DMS 273 treated with DMSO at 0.1 percent for 48 hours (cell line): ENCODE measurements around the gene KCNJ10.
"Not testable (repeated sequence)": the region's sequence is repeated elsewhere in the genome, so short reads cannot be mapped to it uniquely, and the experiment has no call there.

Experiments
- DNase-seq: peaks from one replicate; lab custom pipeline; 2025; lab: John Stamatoyannopoulos, UW

The KCNJ10 gene

GRCh38 chr1:160061369-160062229 is 8.4 kb downstream of the KCNJ10 start:
- no peak for DNase-seq

DNA sequence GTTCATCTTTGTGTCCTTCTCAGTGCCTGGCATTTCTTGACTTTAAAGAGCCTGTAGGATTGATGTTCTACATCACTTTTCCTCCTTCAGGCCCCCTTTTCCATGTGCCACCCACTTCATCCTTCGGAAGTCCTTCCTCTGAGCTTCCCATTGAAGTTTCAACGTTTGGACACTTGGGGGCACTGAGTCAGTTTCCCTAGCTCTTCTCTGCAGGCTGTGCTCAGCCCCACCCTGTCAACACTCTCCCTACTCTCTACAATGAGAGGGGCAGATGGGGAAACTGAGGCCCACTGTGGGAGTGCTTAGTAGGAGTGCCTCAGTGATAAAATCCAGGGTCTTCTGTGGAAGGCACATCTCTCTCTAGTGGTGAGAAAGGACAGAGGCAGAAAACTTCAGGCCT is 11.9 kb downstream of the KCNJ10 start:
- no peak for DNase-seq

DNA sequence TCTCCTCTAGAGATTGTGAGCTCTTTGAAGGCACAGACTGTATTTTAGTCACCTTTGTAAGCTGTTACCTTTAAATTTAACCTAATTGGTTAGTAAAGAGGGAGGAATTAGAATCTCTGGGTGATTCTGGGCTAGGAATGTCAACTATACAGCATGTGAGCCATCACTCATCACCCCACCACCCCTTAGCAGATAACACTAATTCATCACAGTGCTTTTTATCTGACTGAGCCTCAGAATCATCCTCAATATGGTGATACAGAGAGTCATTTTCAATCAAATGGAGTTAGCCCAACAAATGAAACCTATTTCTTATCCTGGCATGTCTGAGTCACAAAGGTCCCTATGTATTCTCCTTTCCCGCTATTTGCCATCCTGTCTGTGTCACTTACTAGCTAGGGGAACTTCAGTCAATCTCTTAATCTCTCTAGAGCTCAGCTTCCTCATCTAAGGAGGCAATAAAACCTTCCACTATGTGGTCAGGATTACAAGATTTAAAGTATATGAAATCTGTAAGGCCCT is 13.3 kb downstream of the KCNJ10 start:
- no peak for DNase-seq

DNA sequence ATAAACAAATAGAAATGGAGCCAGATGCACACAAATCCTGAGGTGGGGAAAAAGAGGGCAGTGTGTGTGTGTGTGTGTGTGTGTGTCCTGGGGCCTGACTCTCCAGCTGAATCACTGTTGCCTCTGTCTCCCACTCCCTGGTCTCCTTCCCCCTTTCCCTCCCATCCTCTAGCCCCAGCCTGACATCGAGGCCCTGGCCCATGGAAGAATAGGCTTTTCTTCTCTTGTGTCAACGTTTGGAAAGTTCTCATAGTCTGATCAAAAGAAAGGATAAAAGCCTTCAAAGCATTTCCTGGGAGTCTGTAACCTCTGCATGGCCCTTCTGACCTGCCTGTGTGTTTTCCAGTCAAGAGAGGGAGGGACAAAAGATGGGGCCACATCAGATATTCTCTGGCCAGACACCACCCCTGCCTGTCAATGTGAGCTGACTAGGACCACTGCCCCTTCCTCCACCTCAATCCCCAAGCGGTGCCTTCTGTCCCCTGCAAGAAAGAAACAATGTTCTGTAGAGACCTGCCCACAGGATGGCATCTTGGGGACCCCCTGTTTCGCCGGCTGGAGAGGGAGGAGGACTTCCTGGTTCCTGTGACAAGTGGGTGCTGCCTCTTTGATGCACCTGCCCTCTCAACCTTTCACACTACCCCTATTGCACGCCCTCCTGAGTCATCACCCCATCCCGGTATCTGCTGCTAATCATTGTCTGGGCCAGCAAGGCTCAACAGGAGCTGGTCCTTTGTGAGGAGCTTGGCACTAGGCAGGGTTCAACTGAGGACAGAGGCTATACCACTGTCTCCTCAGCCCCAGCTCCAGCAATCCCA is 16.2 kb downstream of the KCNJ10 start:
- no peak for DNase-seq

GRCh38 chr1:160052936-160053335 is 17.0 kb downstream of the KCNJ10 start:
- no peak for DNase-seq

- DNase-seq = no peak
Observed at GRCh38 chr1:160050619-160051018, 19.3 kb downstream of the KCNJ10 start.

DNA sequence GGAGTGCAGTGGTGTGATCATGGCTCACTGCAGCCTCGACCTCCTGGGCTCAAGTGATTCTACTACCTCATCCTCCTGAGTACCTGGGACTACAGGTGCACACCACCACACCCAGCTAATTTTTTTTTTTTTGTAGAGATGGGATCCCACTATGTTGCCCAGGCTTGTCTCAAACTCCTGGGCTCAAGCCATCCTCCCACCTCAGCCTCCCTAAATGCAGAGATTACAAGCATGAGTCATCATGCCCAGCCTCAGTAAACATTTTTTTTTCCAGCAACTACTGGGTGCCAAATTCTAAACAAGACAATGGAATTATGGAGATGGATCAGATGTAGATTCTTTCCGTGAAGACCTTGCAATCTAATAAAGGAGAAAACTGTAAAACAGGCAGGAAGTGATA is 19.8 kb downstream of the KCNJ10 start:
- DNase-seq = not testable (repeated sequence)

DNA sequence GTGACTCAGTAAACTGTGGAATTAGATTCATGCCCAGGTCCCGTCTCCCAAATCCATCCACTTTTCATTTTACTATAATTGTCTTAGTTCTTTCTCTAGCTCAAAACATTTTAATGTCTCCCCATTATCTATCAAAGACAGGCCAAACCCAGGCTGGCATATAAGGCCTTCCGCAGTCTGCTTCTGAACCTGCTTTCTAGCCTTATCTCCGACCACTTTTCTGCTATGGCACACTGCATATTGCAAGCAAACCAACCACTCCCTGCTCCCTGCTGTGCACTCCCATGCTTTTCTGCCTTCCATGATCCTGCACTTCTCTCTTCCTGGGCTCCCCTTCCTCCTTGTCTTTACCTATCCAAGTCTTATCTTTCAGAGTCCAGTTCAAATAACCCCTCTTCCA is 20.9 kb downstream of the KCNJ10 start:
- DNase-seq = no peak

DNA sequence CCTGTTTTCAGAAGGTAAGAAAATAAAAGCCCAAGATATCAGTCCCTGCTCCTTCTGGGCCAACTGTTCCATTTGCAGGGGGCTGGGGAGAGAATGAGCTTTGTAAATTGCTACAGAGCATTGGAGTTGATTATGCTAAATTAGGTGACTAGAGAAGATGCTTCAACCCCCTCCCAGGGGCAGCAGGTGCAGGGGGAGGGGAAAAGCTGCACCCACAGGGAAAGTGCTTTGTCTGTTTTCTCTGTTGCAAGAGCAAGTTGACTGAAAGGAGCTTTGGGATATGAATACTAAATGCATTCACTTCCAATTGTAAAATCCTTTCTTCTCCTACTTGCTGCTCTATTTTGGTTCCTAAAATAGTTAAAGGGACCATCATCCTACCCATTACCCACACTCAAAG is 21.6 kb downstream of the KCNJ10 start:
- no peak for DNase-seq

DNA sequence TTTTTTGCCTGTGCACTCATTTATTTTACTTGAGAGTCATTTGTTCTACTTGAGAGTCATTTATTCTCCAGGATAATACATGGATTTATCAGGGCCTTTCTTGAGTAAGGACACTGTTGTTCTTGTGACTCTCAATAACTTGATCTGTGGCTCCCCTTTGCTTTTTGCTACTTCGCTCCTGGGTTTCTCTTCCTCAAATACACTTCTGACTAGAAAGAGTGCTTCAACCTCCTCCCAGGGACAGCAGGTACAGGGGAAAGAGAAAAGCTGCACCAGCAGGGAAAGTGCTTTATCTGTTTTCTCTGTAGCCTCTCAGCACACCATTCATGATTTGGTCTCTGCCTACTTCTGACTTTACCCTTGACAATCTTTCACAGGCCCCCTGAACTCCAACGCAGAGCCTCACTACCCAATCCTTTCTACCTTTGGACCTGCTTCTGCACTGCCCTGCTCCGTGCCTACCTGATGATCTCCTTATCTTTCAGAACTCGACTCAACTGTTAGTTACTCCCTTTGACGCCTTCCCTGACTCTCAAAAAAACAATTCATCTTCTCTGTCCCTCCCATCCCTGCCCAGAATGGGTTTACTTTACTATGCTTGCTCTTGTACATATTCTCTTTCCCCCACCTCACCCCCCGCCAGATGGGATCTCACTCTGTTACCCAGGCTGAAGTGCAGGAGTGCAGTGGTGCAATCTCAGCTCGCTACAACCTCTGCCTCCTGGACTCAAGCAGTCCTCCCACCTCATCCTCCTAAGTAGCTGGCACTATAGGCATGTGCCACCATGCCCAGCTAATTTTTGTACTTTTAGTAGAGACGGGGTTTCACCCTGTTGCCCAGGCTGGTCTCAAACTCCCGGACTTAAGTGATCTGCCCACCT is 22.6 kb downstream of the KCNJ10 start:
- no peak for DNase-seq

- no peak for DNase-seq
Observed at GRCh38 chr1:160046494-160047110, 23.4 kb downstream of the KCNJ10 start.

DNA sequence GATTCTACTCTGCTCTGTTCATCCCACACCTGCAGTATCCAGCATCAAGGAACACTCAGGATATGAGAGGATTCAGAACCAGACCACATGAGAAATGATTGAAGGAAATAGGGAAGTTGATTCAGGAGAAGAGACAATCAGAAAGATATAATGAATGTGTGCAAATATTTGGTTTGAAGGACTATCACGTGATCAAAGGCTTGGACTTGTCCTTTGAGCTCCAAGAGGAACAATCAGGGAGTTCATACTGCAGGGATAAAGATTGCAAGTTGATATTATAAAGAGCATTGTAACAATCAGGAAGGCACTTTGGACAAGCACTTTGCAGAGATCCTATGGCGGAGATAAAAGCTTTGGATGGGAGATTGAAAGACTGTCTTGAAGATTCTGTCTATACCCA is 24.3 kb downstream of the KCNJ10 start:
- DNase-seq = no peak

DNA sequence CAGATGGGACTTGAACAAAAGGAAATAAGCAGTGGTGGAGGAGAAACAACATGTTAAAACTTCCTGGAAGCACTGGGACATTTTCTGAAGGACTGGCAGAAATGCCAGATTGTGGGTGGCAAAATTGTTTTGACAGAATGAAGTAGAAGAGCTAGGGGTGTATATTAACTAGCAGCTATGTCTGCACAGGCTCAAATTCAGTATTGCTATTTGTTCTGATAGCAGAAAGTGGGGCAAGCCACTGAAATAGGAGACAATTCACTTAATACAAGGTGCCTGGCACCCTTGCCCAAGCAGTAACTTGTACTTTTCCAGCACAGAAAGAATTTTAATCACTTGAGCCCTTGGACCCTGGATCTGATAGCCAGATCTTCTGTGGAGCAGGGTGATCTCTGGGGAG is 26.4 kb downstream of the KCNJ10 start:
- DNase-seq = no peak

- DNase-seq = no peak
Observed at GRCh38 chr1:160040476-160040875, 29.5 kb downstream of the KCNJ10 start.

DNA sequence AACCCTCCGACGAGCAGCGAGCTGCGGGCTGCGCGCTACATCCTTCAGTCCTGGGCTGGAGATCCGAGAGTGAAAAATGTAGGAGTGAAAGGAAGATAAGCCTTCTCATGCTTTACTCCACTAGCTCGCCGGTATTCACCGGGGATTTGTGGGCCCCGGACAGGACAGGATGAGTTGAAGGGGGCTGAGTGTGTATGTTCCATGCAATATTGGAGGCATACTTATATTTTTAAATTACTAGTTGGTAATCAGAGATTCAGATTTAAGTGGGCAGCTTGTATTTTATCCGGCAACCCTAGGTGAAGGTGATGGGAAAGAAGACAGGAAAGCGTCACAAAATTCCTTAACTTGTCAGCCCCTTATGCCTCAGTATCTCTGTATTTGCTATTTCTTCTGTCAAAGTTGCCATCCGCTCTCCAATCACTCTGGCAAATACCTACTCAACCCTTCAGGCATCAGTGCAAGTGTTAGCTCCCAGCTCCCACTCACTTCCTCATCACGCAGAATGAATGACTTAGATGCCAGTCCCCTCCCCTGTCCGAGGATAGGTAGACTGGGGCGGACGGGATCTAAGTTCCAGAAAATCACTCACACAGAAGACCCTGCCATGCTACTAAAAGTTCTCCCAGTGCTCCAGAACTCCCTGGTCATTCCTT is 37.7 kb downstream of the KCNJ10 start:
- no peak for DNase-seq

DNA sequence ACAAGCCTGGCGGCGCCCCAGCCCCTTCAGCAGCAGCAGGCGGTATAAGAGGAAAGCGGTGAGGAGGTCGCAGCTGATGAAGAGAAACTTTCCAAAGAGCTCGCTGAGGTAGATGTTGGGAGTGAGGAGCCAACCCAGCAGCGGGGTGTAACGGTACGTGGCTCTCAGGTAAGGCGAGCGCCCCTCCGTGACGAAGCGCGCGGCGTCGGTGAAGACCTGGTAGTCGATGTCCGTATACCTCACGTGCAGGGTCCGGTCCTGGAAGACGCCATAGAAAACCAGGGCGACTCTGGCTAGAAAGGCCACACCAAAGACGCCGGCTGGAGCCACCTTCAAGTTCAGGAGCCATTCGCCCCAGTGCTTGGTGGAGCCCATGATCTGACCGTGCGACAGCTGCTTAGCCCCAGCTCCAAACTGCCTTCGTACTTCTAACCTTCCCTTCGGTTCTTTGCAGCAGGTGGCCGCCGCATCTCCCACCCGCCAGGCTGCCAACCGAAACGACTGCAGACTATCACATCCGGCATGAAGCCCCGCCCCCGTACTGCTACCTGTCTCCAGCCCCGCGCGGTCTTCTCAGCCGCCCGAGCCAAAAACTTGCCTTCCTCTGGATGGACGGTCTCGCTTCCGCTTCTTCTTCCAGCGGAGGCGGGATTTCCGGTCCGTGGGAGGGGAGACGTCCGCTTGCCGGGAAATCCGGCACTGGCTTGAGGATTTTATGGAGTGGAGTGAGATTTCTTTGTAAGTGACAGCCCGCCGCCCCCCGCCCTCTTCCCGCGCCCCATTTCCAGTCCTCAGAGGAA is 38.4 kb downstream of the KCNJ10 start, which contains the start of gene PIGM:
TSS of gene PIGM (minus strand) at position 626 of the 800 bp plus-strand sequence. CDS start at position 375, 251 bp downstream.
- peak; percentile 90 for DNase-seq

GRCh38 chr1:160030657-160031364 is 39.1 kb downstream of the KCNJ10 start:
- DNase-seq = no peak

GRCh38 chr1:160028426-160028825 is 41.5 kb downstream of the KCNJ10 start:
- no peak for DNase-seq

- DNase-seq = no peak
Observed at GRCh38 chr1:160025314-160025713, 44.6 kb downstream of the KCNJ10 start.
